Aorta (tissue), 5 donors: ENCODE data around the gene CORO1C. TPM values are rescaled to one million over a fixed set of nuclear protein-coding genes. Genes with fewer than 3 reads are reported as not detected.
"Not testable (repeated sequence)": the region's sequence is repeated elsewhere in the genome, so short reads cannot be mapped to it uniquely, and the experiment has no call there.

Experiments
- ATAC-seq: fragments of 200-7000 bp; cut with Tn5 transposase; one replicate; pipeline ENCODE4 v1.9.1; 2022; ENCODE audit warnings: moderate library complexity; ENCODE audit not compliant: low FRiP score
- DNase-seq, 2 donors: peaks; one replicate each; pipeline ENCODE4 v3.0.0-alpha.2; 2020
- H3K27ac ChIP-seq, 2 donors: one replicate each; pipeline ENCODE4 v1.5.1; 2013; ENCODE audit warnings: low read length in 2 of 2, mild to moderate bottlenecking in 2 of 2, moderate library complexity in 2 of 2, control low read depth in 1 of 2, inconsistent platforms in 1 of 2, low read depth in 1 of 2
- H3K27me3 ChIP-seq, 2 donors: one replicate each; pipeline ENCODE4 v1.6.1; 2013; ENCODE audit warnings: control low read depth in 1 of 2, low read length in 1 of 2, mild to moderate bottlenecking in 1 of 2, moderate library complexity in 1 of 2; ENCODE audit not compliant: insufficient read depth in 2 of 2, control insufficient read depth in 1 of 2
- H3K36me3 ChIP-seq, 2 donors: one replicate each; pipeline ENCODE4 v1.6.1; 2013; ENCODE audit warnings: control low read depth in 1 of 2, low read length in 1 of 2, mild to moderate bottlenecking in 1 of 2; ENCODE audit not compliant: insufficient read depth in 2 of 2, control insufficient read depth in 1 of 2
- H3K4me1 ChIP-seq, 2 donors: one replicate each; pipeline ENCODE4 v1.6.1; 2013; ENCODE audit warnings: low read length in 2 of 2, control low read depth in 1 of 2, mild to moderate bottlenecking in 1 of 2, moderate library complexity in 1 of 2; ENCODE audit not compliant: insufficient read depth in 2 of 2, control insufficient read depth in 1 of 2
- H3K4me3 ChIP-seq, 2 donors: one replicate each; pipeline ENCODE4 v1.5.1; 2013; ENCODE audit warnings: low read length in 2 of 2, control low read depth in 1 of 2, mild to moderate bottlenecking in 1 of 2
- H3K9me3 ChIP-seq: one replicate; pipeline ENCODE4 v1.6.1; 2013; ENCODE audit warnings: mild to moderate bottlenecking, low read length; ENCODE audit not compliant: control insufficient read depth
- WGBS, 2 donors: extraction: QIAGEN DNeasy Blood & Tissue Kit; methylation state at CpG; one replicate each; pipeline ENCODE4 v1.1.7; 2013; 5-methylcytosine and 5-hydroxymethylcytosine counted together
- intact Hi-C, 2 donors: fragments of 100-400 bp; cut with DNase I; formaldehyde crosslinking; loops; one replicate each; pipeline versions ENCODE4 v1.14.2 to v1.15.0; 2022
- polyA plus RNA-seq, 2 donors: library from polyadenylated mRNA; stranded (reverse); fragments of 200-250 nt; gene quantifications; one replicate each; pipeline ENCODE4 v1.2.3, GENCODE V29; 2013
- total RNA-seq, 2 donors: library from RNA; stranded (reverse); fragmentation: NEBNext Ultra II Directional; extraction: Animal tissue kit (Norgen Biotek cat#: 25700); gene quantifications; one replicate each; pipeline ENCODE4 v1.2.1, GENCODE V29; 2021
- donor health status: healthy with polysubstance abuse.
- donor health status: Bipolar disorder and iron deficiency.
- donor health status: DM: no; HTN: no; CAD: no.
- donor health status: DM: no; HTN: no; CAD: no.
- donor health status: DM: yes; HTN: yes; CAD: no.

The CORO1C gene
- total and polyA plus RNA-seq, 4 donors = 68.0 to 387 (median 176) TPM

- intact Hi-C loops = loop anchor here (5.0 kb wide), 2 partner anchors 54 to 184 kb away; no protein-coding TSS in a partner anchor
- no peak for DNase-seq
- no peaks in the 10 kb centered on the region for H3K27me3 ChIP-seq
- H3K9me3 ChIP-seq = no peaks in the 10 kb centered on the region
- WGBS, 2 donors = 90 to 92% methylated on average over 1 of the region's 1 CpG
- no peak for ATAC-seq
- no peak overlapping the region for H3K27ac ChIP-seq
- H3K4me3 ChIP-seq = no peak overlapping the region
- H3K36me3 ChIP-seq = peaks cover 0 to 4% of the 10 kb centered on the region in 2 donors
- H3K4me1 ChIP-seq = peaks cover 0 to 8% of the 10 kb centered on the region in 2 donors
These were observed 62.8 kb downstream of the CORO1C start for GRCh38 chr12:108668542-108668941.

- intact Hi-C loops = loop anchor here (5.0 kb wide), 2 partner anchors 54 to 184 kb away; no protein-coding TSS in a partner anchor
- Histone ChIP-seq H3K4me1 (peaks cover 0 to 8% of the 10 kb centered on the region in 2 donors), H3K4me3 (no peak overlapping the region), H3K36me3 (peaks cover 0 to 4% of the 10 kb centered on the region in 2 donors), H3K27me3 (no peaks in the 10 kb centered on the region), H3K9me3 (no peaks in the 10 kb centered on the region), H3K27ac (no peak overlapping the region)
- 23 to 28% methylated on average over 8 of the region's 8 CpGs for WGBS, 2 donors
- DNase-seq (no peak), ATAC-seq (no peak)
These were observed 63.3 kb downstream of the CORO1C start for GRCh38 chr12:108668063-108668462.

- ATAC-seq (no peak), DNase-seq (no peak)
- Histone ChIP-seq H3K4me1 (peaks cover 0 to 8% of the 10 kb centered on the region in 2 donors), H3K36me3 (peaks cover 0 to 4% of the 10 kb centered on the region in 2 donors), H3K4me3 (no peak overlapping the region), H3K9me3 (no peaks in the 10 kb centered on the region), H3K27me3 (no peaks in the 10 kb centered on the region), H3K27ac (no peak overlapping the region)
- intact Hi-C loops = loop anchor here (5.0 kb wide), 2 partner anchors 55 to 185 kb away; no protein-coding TSS in a partner anchor
- WGBS, 2 donors = 58 to 66% methylated on average over 2 of the region's 2 CpGs
These were observed 64.0 kb downstream of the CORO1C start for GRCh38 chr12:108667349-108667748.

GRCh38 chr12:108666401-108666881, 64.9 kb downstream of the CORO1C start:
- no peaks in the 10 kb centered on the region for H3K27me3 ChIP-seq
- H3K9me3 ChIP-seq = no peaks in the 10 kb centered on the region
- no peak for DNase-seq
- WGBS, 2 donors = 4 to 8% methylated on average over 3 of the region's 3 CpGs
- intact Hi-C loops = loop anchor here (5.0 kb wide), 2 partner anchors 56 to 186 kb away; no protein-coding TSS in a partner anchor
- ATAC-seq = peak; percentile 37
- peaks cover 0 to 3% of the 10 kb centered on the region in 2 donors for H3K36me3 ChIP-seq
- peaks cover 0 to 8% of the 10 kb centered on the region in 2 donors for H3K4me1 ChIP-seq
- H3K4me3 ChIP-seq = no peak overlapping the region
- H3K27ac ChIP-seq = peak overlapping the region in 1 of 2 donors; percentile 26

- H3K4me3 ChIP-seq = no peak overlapping the region
- DNase-seq (no peak), ATAC-seq (peak; percentile 47)
- H3K27ac ChIP-seq = peak overlapping the region; percentile 39 to 82
- no peaks in the 10 kb centered on the region for H3K27me3 ChIP-seq
- intact Hi-C loops = loop anchor here (2.0 to 5.0 kb wide), 5 partner anchors 57 to 187 kb away; partner anchors contain the start of gene CORO1C (in 2 of the 2)
- H3K36me3 ChIP-seq = peaks cover 0 to 3% of the 10 kb centered on the region in 2 donors
- no peaks in the 10 kb centered on the region for H3K9me3 ChIP-seq
- WGBS, 2 donors = 45 to 50% methylated on average over 6 of the region's 6 CpGs
- peaks cover 0 to 8% of the 10 kb centered on the region in 2 donors for H3K4me1 ChIP-seq
These were observed 65.6 kb downstream of the CORO1C start for GRCh38 chr12:108665608-108666202.

- no peaks in the 10 kb centered on the region for H3K9me3 ChIP-seq
- intact Hi-C loops = loop anchor here (2.0 to 5.0 kb wide), 5 partner anchors 58 to 188 kb away; partner anchors contain the start of gene CORO1C (in 2 of the 2)
- H3K4me3 ChIP-seq = no peak overlapping the region
- H3K27me3 ChIP-seq = no peaks in the 10 kb centered on the region
- WGBS, 2 donors = 1 to 2% methylated on average over 5 of the region's 5 CpGs
- peaks cover 0 to 3% of the 10 kb centered on the region in 2 donors for H3K36me3 ChIP-seq
- DNase-seq (peak; percentile 83 to 88), ATAC-seq (peak; percentile 98)
- H3K27ac ChIP-seq = peak overlapping the region; percentile 82 to 97
- H3K4me1 ChIP-seq = peaks cover 0 to 8% of the 10 kb centered on the region in 2 donors
These were observed 66.7 kb downstream of the CORO1C start for GRCh38 chr12:108664338-108665258.

GRCh38 chr12:108663324-108664015, 67.8 kb downstream of the CORO1C start:
- H3K9me3 ChIP-seq = no peaks in the 10 kb centered on the region
- intact Hi-C loops = loop anchor here (2.0 kb wide), 3 partner anchors 67 to 141 kb away; partner anchors contain the start of gene CORO1C (in 2 of the 2)
- H3K27me3 ChIP-seq = no peaks in the 10 kb centered on the region
- H3K4me3 ChIP-seq = no peak overlapping the region
- H3K4me1 ChIP-seq = peaks cover 0 to 8% of the 10 kb centered on the region in 2 donors
- peaks cover 0 to 6% of the 10 kb centered on the region in 2 donors for H3K36me3 ChIP-seq
- no peak for ATAC-seq
- DNase-seq = no peak
- WGBS, 2 donors = 95 to 98% methylated on average over 4 of the region's 4 CpGs
- peak overlapping the region in 1 of 2 donors; percentile 80 for H3K27ac ChIP-seq

GRCh38 chr12:108658115-108658514, 73.2 kb downstream of the CORO1C start:
- ATAC-seq, H3K27ac ChIP-seq, H3K4me3 ChIP-seq, H3K27me3 ChIP-seq, H3K4me1 ChIP-seq, intact Hi-C loops, H3K9me3 ChIP-seq, DNase-seq: not testable (repeated sequence)
- peaks cover 4 to 14% of the 10 kb centered on the region in 2 donors for H3K36me3 ChIP-seq
- WGBS, 2 donors = 94% methylated on average over 4 of the region's 4 CpGs
